PFSK-1 (cell line): ENCODE results near the gene SLX9.

ENCODE experiments used
- FOXP2 ChIP-seq: optimal IDR thresholded peaks from 2 replicates; pipeline ENCODE3; 2011; ENCODE audit warnings: borderline replicate concordance, control low read depth, inconsistent platforms; ENCODE audit not compliant: insufficient read depth; ENCODE audit errors: extremely low read length, extremely low read depth
- POLR2AphosphoS5 ChIP-seq: IDR thresholded peaks from 2 replicates; pipeline ENCODE4 v1.6.1; 2012; ENCODE audit warnings: low read depth, mild to moderate bottlenecking, control low read depth, low read length, moderate library complexity
- SIN3A ChIP-seq: IDR thresholded peaks from 2 replicates; pipeline ENCODE4 v1.6.1; 2012; ENCODE audit warnings: mild to moderate bottlenecking, low read length, moderate library complexity, borderline replicate concordance; ENCODE audit not compliant: insufficient read depth
- TAF1 ChIP-seq: IDR thresholded peaks from 2 replicates; pipeline ENCODE4 v1.6.1; 2012; ENCODE audit warnings: low read length, control low read depth, borderline replicate concordance; ENCODE audit not compliant: insufficient read depth
- TF ChIP-seq, protein P1 (sequence below), 2 experiments: IDR thresholded peaks; 2 replicates each; pipeline versions ENCODE4 v1.6.1 to v1.8.0; 2011 to 2012; ENCODE audit warnings: low read depth in 2 of 2, low read length in 2 of 2, control low read depth in 1 of 2, inconsistent platforms in 1 of 2, mild to moderate bottlenecking in 1 of 2, moderate library complexity in 1 of 2; ENCODE audit not compliant: insufficient read depth in 1 of 2

Gene SLX9

DNA sequence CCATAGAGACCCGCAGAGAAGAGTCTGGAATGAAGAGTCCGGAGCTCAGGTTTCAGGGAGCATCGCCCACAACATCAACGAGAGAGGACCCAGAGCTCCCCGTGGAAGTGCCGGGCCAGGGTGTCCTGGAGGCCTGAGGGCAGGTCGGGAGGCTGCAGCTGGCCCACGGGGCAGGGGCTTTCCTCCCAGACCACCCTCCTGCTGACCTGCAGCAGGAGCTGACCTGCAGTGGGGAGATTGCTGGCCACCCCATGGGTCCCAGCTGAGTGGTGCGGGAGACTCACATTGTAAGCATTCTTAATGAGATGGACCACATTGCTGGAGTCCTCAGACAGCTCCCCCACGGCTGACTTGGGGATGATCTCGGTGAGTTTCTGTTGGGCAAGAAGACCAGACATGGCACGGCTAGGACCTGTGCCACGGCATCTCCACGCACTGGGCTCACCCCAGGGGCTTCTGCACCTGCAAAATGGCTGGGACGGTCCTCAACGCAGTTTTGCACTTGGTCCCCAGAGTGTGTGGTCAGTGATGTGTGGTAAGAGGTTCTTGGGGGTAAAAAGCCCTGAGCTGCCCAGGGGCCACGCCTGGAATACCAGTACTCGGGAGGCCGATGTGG lies 45.0 kb upstream of the SLX9 start:
- TF ChIP-seq TAF1 (no peak), POLR2AphosphoS5 (no peak), FOXP2 (no peak), SIN3A (no peak)
- TF ChIP-seq, protein P1, sequence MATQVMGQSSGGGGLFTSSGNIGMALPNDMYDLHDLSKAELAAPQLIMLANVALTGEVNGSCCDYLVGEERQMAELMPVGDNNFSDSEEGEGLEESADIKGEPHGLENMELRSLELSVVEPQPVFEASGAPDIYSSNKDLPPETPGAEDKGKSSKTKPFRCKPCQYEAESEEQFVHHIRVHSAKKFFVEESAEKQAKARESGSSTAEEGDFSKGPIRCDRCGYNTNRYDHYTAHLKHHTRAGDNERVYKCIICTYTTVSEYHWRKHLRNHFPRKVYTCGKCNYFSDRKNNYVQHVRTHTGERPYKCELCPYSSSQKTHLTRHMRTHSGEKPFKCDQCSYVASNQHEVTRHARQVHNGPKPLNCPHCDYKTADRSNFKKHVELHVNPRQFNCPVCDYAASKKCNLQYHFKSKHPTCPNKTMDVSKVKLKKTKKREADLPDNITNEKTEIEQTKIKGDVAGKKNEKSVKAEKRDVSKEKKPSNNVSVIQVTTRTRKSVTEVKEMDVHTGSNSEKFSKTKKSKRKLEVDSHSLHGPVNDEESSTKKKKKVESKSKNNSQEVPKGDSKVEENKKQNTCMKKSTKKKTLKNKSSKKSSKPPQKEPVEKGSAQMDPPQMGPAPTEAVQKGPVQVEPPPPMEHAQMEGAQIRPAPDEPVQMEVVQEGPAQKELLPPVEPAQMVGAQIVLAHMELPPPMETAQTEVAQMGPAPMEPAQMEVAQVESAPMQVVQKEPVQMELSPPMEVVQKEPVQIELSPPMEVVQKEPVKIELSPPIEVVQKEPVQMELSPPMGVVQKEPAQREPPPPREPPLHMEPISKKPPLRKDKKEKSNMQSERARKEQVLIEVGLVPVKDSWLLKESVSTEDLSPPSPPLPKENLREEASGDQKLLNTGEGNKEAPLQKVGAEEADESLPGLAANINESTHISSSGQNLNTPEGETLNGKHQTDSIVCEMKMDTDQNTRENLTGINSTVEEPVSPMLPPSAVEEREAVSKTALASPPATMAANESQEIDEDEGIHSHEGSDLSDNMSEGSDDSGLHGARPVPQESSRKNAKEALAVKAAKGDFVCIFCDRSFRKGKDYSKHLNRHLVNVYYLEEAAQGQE (IDR thresholded peaks at IDR 0.05; ENCODE audit: insufficient read depth in 1 of 2, low read depth in 2 of 2, low read length in 2 of 2) = no peak

DNA sequence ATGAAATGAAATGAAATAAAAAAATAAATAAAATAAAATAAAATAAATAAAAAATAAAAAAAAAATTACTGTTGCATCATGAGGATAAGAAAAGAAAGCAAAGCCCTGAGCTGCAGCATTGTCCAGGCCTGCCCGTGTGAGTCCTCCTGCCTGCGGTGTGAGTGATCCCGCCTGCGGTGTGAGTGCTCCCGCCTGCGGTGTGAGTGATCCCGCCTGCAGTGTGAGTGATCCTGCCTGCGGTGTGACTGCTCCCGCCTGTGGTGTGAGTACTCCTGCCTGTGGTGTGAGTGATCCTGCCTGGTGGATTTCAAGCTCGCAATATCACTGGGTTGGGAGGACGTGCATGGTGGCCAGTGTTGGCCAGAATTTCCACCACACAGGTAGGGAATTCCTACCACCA lies 44.0 kb upstream of the SLX9 start:
- TF ChIP-seq SIN3A (no peak), POLR2AphosphoS5 (no peak), FOXP2 (no peak), TAF1 (no peak)
- TF ChIP-seq, protein P1 (IDR thresholded peaks at IDR 0.05; ENCODE audit: insufficient read depth in 1 of 2, low read depth in 2 of 2, low read length in 2 of 2) = no peak

DNA sequence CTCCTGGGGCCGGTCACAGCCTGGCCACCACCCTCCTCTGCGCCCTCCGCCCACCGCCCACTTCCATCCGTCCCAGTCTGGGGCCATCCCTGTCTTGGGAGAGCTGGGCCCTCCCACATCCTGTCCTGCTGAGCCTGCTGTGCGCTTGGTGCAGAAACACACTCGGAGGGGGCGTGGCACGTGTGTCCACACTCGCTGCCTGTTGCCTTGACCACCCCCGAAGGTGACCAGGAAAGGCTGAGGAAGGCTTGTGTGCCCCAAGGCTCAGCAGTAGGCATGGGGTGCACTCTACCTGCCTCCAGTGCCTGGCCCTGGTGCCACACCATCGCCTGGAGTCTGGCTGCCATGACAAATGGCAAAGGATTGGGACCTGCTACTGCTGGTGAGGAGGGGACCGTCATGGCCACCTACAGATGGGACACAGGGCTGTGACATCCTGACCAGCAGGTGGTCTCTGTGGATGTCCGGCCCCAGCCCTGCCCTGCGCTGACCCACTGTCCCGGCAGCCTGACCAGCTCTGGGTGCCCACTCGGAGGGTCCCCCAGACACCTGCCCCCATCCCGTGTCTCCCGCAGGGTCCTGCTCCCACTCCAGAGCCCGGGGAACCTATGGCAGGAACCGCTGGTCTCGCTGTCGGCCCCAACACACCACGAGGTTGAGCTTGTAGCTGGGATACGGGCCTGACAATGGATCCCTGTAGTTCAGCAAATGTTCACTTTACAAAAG lies 43.1 kb upstream of the SLX9 start:
- TF ChIP-seq FOXP2 = peak; percentile 33
- TF ChIP-seq, protein P1 (IDR thresholded peaks at IDR 0.05; ENCODE audit: insufficient read depth in 1 of 2, low read depth in 2 of 2, low read length in 2 of 2) = no peak
- no peak for TF ChIP-seq SIN3A

DNA sequence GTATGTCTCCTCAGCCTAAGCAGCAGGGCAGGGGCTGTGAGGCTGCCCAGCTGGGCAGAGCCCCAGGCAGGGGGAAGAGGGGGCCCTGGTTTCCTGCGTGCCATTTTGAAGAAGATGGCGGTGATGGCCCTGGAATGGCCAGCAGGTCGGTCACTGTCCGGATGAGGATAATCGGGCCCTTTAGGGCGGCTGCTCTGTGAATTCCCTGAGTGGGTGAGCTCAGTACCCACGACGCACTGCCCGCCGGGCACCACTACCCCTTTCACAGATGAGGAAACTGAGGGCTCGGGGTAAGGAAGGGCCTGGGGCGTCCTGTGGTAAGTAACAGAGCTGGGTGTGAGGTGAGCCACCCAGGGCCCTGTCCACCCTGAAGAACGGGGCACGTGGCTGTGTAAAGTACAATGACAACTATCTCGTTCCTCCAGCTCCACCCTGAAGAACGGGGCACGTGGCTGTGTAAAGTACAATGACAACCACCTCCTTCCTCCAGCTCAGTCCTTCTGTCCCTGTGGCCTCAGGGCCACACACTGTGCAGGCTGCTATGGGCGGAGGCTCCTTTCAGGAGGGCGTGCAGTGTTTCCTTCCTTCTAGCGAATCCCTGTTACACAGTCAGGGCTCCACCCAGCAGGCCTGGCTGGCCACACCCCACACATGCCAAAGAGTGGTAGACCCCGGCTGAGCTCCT lies 42.4 kb upstream of the SLX9 start:
- TF ChIP-seq, protein P1 (IDR thresholded peaks at IDR 0.05; ENCODE audit: insufficient read depth in 1 of 2, low read depth in 2 of 2, low read length in 2 of 2) = no peak
- TF ChIP-seq SIN3A = no peak
- no peak for TF ChIP-seq TAF1
